ENCODE results near the gene TRIM33. TPM values are rescaled to one million over a fixed set of nuclear protein-coding genes. Genes with fewer than 3 reads are reported as not detected.

Gene TRIM33
- total and polyA plus RNA-seq, 2 of the 8 experiments (the other 6 are each of a cell fraction or from before 2014, with no cell fraction given) = 17.1 to 52.3 TPM

DNA sequence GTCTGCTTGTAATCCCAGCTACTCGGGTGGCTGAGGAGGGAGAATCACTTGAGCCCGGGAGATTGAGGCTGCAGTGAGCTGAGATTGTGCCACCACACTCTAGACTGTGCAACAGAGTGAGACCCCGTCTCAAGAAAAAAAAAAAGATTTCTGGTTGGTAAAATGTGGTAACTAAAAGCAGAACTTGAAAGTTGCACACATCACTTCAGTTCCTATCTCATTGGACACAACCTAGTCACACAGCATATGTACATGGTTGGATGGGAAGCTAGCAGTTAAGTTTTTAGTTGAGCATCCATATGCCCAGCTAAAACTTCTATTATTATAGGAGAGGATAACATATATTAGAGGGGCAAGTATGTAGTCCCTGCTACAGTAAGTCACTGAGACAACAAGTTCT is 48.4 kb upstream of the TRIM33 start:
- H4K8ac ChIP-seq (ENCODE audit: extremely low read depth, insufficient read depth, low read length) = no peak overlapping the region
- H2BK120ac ChIP-seq (replicated peaks; ENCODE audit: low read depth, low read length) = no peak overlapping the region
- H3K4me3 ChIP-seq (ENCODE audit: extremely low read depth in 1 of 4, insufficient read depth in 2 of 4, low read depth in 3 of 4, low read length in 4 of 4) = no peak overlapping the region
- DNase-seq (ENCODE audit: low read depth in 1 of 2, low spot score in 2 of 2) = no peak
- no peak overlapping the region for H4K91ac ChIP-seq (replicated peaks; ENCODE audit: insufficient read length, low read length)
- H3K79me2 ChIP-seq (ENCODE audit: control insufficient read depth in 1 of 2, insufficient read depth in 2 of 2, low read length in 2 of 2) = no peaks in the 10 kb centered on the region
- H3K18ac ChIP-seq (ENCODE audit: extremely low read depth, low read length) = no peak overlapping the region
- no peak overlapping the region for H4K5ac ChIP-seq (ENCODE audit: insufficient read length, low read depth, low read length)
- no peak overlapping the region for H3K14ac ChIP-seq (ENCODE audit: insufficient read length)
- H3K27ac ChIP-seq (ENCODE audit: low read depth, low read length) = no peak overlapping the region
- H2BK12ac ChIP-seq (ENCODE audit: low read depth, low read length) = no peak overlapping the region
- no peaks in the 10 kb centered on the region for H3K9me3 ChIP-seq (ENCODE audit: insufficient read depth in 2 of 2, low read depth in 1 of 2, low read length in 1 of 2)
- H3K23me2 ChIP-seq (ENCODE audit: low read depth, low read length) = no peaks in the 10 kb centered on the region
- no peak overlapping the region for H2AFZ ChIP-seq (ENCODE audit: low read length)
- no peak for FAIRE-seq
- no peak overlapping the region for H2BK20ac ChIP-seq (ENCODE audit: low read length)
- no peak overlapping the region for H3K4ac ChIP-seq (replicated peaks; ENCODE audit: insufficient read length, low read depth, low read length)
- H2BK15ac ChIP-seq (ENCODE audit: low read length) = no peak overlapping the region
- no peak overlapping the region for H3K4me2 ChIP-seq (ENCODE audit: insufficient read depth in 1 of 2, low read depth in 2 of 2, low read length in 2 of 2)
- H2AK5ac ChIP-seq (ENCODE audit: low read depth, low read length) = no peak overlapping the region
- no peaks in the 10 kb centered on the region for H3K36me3 ChIP-seq (ENCODE audit: control insufficient read depth in 2 of 4, insufficient read depth in 4 of 4, low read length in 3 of 4)
- CTCF ChIA-PET (ENCODE audit: partially characterized antibody) = interaction anchor here (0.6 to 2.1 kb wide), 17 partner anchors 9 to 1421 kb away, joined by 3 to 11 read pairs (median 4); no protein-coding TSS in a partner anchor
- WGBS, 2 experiments (ENCODE audit: extremely low coverage in 1 of 2, insufficient coverage in 1 of 2, insufficient read length in 1 of 2, insufficient replicate concordance in 2 of 2, low coverage in 1 of 2, low lambda C conversion rate in 2 of 2, missing lambda C conversion rate in 1 of 2) = 88% methylated on average over 3 of the region's 3 CpGs; no CpG with 5 or more reads in 1 of the 2 experiments
- no peak overlapping the region for H3K9ac ChIP-seq (replicated peaks in 1 of 4; ENCODE audit: extremely low read depth in 1 of 4, low read depth in 3 of 4, low read length in 3 of 4)
- H2BK5ac ChIP-seq (ENCODE audit: low read depth, low read length) = no peak overlapping the region
- H4K20me1 ChIP-seq (replicated peaks in 1 of 2; ENCODE audit: control insufficient read depth in 1 of 2, insufficient read depth in 2 of 2, low read length in 2 of 2) = no peaks in the 10 kb centered on the region
- no peaks in the 10 kb centered on the region for H3K27me3 ChIP-seq (replicated peaks in 1 of 4; ENCODE audit: control insufficient read depth in 3 of 4, extremely low read depth in 1 of 4, insufficient read depth in 3 of 4, low read length in 3 of 4)
- H3K79me1 ChIP-seq (ENCODE audit: low read depth, low read length) = no peaks in the 10 kb centered on the region
- no peak for TF ChIP-seq USF2 (IDR thresholded peaks at IDR 0.05; ENCODE audit: low read length)
- TF ChIP-seq SRF (IDR thresholded peaks at IDR 0.05; ENCODE audit: low read depth, low read length) = no peak
- TF ChIP-seq FOSL1 (IDR thresholded peaks at IDR 0.05; ENCODE audit: insufficient read depth, low read depth, low read length) = no peak
- no peak for TF ChIP-seq CHD2 (IDR thresholded peaks at IDR 0.05; ENCODE audit: low read length)
- TF ChIP-seq CREB1 (IDR thresholded peaks at IDR 0.05) = no peak
- TF ChIP-seq SUZ12 (IDR thresholded peaks at IDR 0.05; ENCODE audit: low read length) = no peak
- no peak for TF ChIP-seq SP4 (IDR thresholded peaks at IDR 0.05; ENCODE audit: low read length)
- TF ChIP-seq TCF12 (IDR thresholded peaks at IDR 0.05; ENCODE audit: low read depth, low read length) = no peak
- TF ChIP-seq HDAC2 (IDR thresholded peaks at IDR 0.05; ENCODE audit: borderline replicate concordance in 1 of 2, low read depth in 2 of 2, low read length in 2 of 2) = no peak
- no peak for TF ChIP-seq SP1 (IDR thresholded peaks at IDR 0.05; ENCODE audit: low read depth, low read length)
- no peak for TF ChIP-seq ASH2L (IDR thresholded peaks at IDR 0.05; ENCODE audit: low read length)
- no peak for TF ChIP-seq TAF1 (IDR thresholded peaks at IDR 0.05; ENCODE audit: low read depth, low read length)
- TF ChIP-seq CBX8 (IDR thresholded peaks at IDR 0.05; ENCODE audit: borderline replicate concordance, low read depth, low read length) = no peak
- H3K23ac ChIP-seq (ENCODE audit: insufficient read length) = no peak overlapping the region
- no peaks in the 10 kb centered on the region for H3K4me1 ChIP-seq (replicated peaks in 1 of 4; ENCODE audit: control insufficient read depth in 3 of 4, insufficient read depth in 4 of 4, low read length in 3 of 4)
- H3K56ac ChIP-seq (replicated peaks; ENCODE audit: insufficient read length, low read depth, low read length) = no peak overlapping the region
- POLR2A ChIA-PET (ENCODE audit: partially characterized antibody) = interaction anchor here (0.7 kb wide), 1 partner anchor 49 kb away, joined by 3 read pairs; the partner anchor contains the start of gene TRIM33
